H1 (cell line): ENCODE measurements around the gene MAP2K7. TPM values are rescaled to one million over a fixed set of nuclear protein-coding genes. Genes with fewer than 3 reads are reported as not detected.

Experiments
- CTCF ChIA-PET: fragments of 300-600 bp; sonication (Branson Sonifier 250); formaldehyde crosslinking; loops from one replicate; lab custom pipeline; 2021; ENCODE audit not compliant: partially characterized antibody; lab: Charles Lee
- POLR2A ChIA-PET: fragments of 300-600 bp; sonication (Branson Sonifier 250); formaldehyde crosslinking; loops from one replicate; lab custom pipeline; 2021; ENCODE audit warnings: inconsistent platforms; ENCODE audit not compliant: partially characterized antibody; lab: Charles Lee
- DNase-seq, 2 experiments: peaks; one replicate each; pipeline versions ENCODE4 v3.0.0 to v3.0.0-alpha.2; 2010 to 2022; ENCODE audit warnings: low spot score in 2 of 2, low read depth in 1 of 2, mixed read lengths in 1 of 2
- FAIRE-seq: peaks from 2 replicates; lab custom pipeline; 2011; peaks lifted over from hg19 to GRCh38; lab: Jason Lieb, UNC
- H2AFZ ChIP-seq: 2 replicates; pipeline ENCODE4 v1.8.1; 2012; ENCODE audit warnings: low read length, inconsistent platforms
- H2AK5ac ChIP-seq: 2 replicates; pipeline ENCODE4 v1.6.1; 2013; ENCODE audit warnings: low read depth, low read length
- H2BK120ac ChIP-seq: replicated peaks from 2 replicates; pipeline ENCODE3; 2013; ENCODE audit warnings: low read depth, low read length, inconsistent platforms
- H2BK12ac ChIP-seq: 2 replicates; pipeline ENCODE4 v1.6.1; 2013; ENCODE audit warnings: low read depth, low read length
- H2BK15ac ChIP-seq: 2 replicates; pipeline ENCODE4 v1.6.1; 2013; ENCODE audit warnings: low read length
- H2BK20ac ChIP-seq: 2 replicates; pipeline ENCODE4 v1.6.1; 2013; ENCODE audit warnings: low read length
- H2BK5ac ChIP-seq: 2 replicates; pipeline ENCODE4 v1.6.1; 2013; ENCODE audit warnings: low read depth, low read length
- H3K14ac ChIP-seq: 2 replicates; pipeline ENCODE4 v1.6.1; 2013; ENCODE audit warnings: inconsistent platforms; ENCODE audit not compliant: insufficient read length
- H3K18ac ChIP-seq: 2 replicates; pipeline ENCODE4 v1.6.1; 2013; ENCODE audit warnings: low read length; ENCODE audit errors: extremely low read depth
- H3K23ac ChIP-seq: 2 replicates; pipeline ENCODE4 v1.6.1; 2013; ENCODE audit warnings: inconsistent platforms; ENCODE audit not compliant: insufficient read length
- H3K23me2 ChIP-seq: 2 replicates; pipeline ENCODE4 v1.6.1; 2013; ENCODE audit warnings: low read depth, low read length
- H3K27ac ChIP-seq: 2 replicates; pipeline ENCODE4 v1.6.1; 2011; ENCODE audit warnings: low read depth, low read length, inconsistent platforms
- H3K27me3 ChIP-seq, 4 experiments: replicated peaks in 1 of 4; 1 replicate in 1 of 4; 2 replicates in 3 of 4; pipeline versions ENCODE4 v1.6.1 to v1.8.1; 2011 to 2013; ENCODE audit warnings: low read length in 3 of 4, mild to moderate bottlenecking in 3 of 4, inconsistent platforms in 2 of 4, mixed read lengths in 2 of 4, moderate library complexity in 1 of 4; ENCODE audit not compliant: control insufficient read depth in 3 of 4, insufficient read depth in 3 of 4; ENCODE audit errors: extremely low read depth in 1 of 4
- H3K36me3 ChIP-seq, 4 experiments: 2 replicates each; pipeline versions ENCODE4 v1.6.1 to v1.8.1; 2011 to 2013; ENCODE audit warnings: mild to moderate bottlenecking in 4 of 4, low read length in 3 of 4, moderate library complexity in 2 of 4, control low read depth in 1 of 4, inconsistent platforms in 1 of 4; ENCODE audit not compliant: insufficient read depth in 4 of 4, control insufficient read depth in 2 of 4
- H3K4ac ChIP-seq: replicated peaks from 2 replicates; pipeline ENCODE3; 2013; ENCODE audit warnings: low read length, low read depth, mixed read lengths, inconsistent platforms; ENCODE audit not compliant: insufficient read length
- H3K4me1 ChIP-seq, 4 experiments: replicated peaks in 1 of 4; 1 replicate in 1 of 4; 2 replicates in 3 of 4; pipeline versions ENCODE4 v1.6.1 to v1.8.1; 2011 to 2013; ENCODE audit warnings: low read length in 3 of 4, inconsistent platforms in 2 of 4, mixed read lengths in 1 of 4; ENCODE audit not compliant: insufficient read depth in 4 of 4, control insufficient read depth in 3 of 4
- H3K4me2 ChIP-seq, 2 experiments: 2 replicates each; pipeline versions ENCODE4 v1.6.1 to v1.8.1; 2011 to 2013; ENCODE audit warnings: low read depth in 2 of 2, low read length in 2 of 2, control low read depth in 1 of 2, inconsistent platforms in 1 of 2, mild to moderate bottlenecking in 1 of 2; ENCODE audit not compliant: insufficient read depth in 1 of 2
- H3K4me3 ChIP-seq, 4 experiments: fragments of 200-600, 300-600 bp in 1 of 4; sonication (generic), shearing (Covaris generic), sonication (Bioruptor Twin) in 1 of 4; 2 replicates each; pipeline versions ENCODE4 v1.5.1 to v1.8.1; 2011 to 2016; ENCODE audit warnings: low read length in 4 of 4, low read depth in 3 of 4, control low read depth in 2 of 4, inconsistent platforms in 2 of 4, mild to moderate bottlenecking in 2 of 4, mixed read lengths in 1 of 4, moderate library complexity in 1 of 4; ENCODE audit not compliant: insufficient read depth in 2 of 4; ENCODE audit errors: extremely low read depth in 1 of 4
- H3K56ac ChIP-seq: replicated peaks from 2 replicates; pipeline ENCODE3; 2013; ENCODE audit warnings: low read depth, mild to moderate bottlenecking, mixed read lengths, low read length, inconsistent platforms; ENCODE audit not compliant: insufficient read length
- H3K79me1 ChIP-seq: 2 replicates; pipeline ENCODE4 v1.6.1; 2013; ENCODE audit warnings: low read depth, low read length, control low read depth
- H3K79me2 ChIP-seq, 2 experiments: 2 replicates each; pipeline versions ENCODE4 v1.6.1 to v1.8.1; 2012 to 2013; ENCODE audit warnings: low read length in 2 of 2, mild to moderate bottlenecking in 2 of 2, inconsistent platforms in 1 of 2; ENCODE audit not compliant: insufficient read depth in 2 of 2, control insufficient read depth in 1 of 2
- H3K9ac ChIP-seq, 4 experiments: replicated peaks in 1 of 4; 1 replicate in 1 of 4; 2 replicates in 3 of 4; pipeline versions ENCODE4 v1.6.1 to v1.8.1; 2011 to 2013; ENCODE audit warnings: low read depth in 3 of 4, low read length in 3 of 4, control low read depth in 2 of 4, mild to moderate bottlenecking in 2 of 4, moderate library complexity in 2 of 4, inconsistent platforms in 1 of 4; ENCODE audit errors: extremely low read depth in 1 of 4
- H3K9me3 ChIP-seq, 2 experiments: 2 replicates each; pipeline versions ENCODE4 v1.6.1 to v1.8.1; 2012 to 2013; ENCODE audit warnings: mild to moderate bottlenecking in 2 of 2, moderate library complexity in 2 of 2, control low read depth in 1 of 2, inconsistent platforms in 1 of 2, low read depth in 1 of 2, low read length in 1 of 2, mixed read lengths in 1 of 2; ENCODE audit not compliant: insufficient read depth in 2 of 2
- H4K20me1 ChIP-seq, 2 experiments: replicated peaks in 1 of 2; 2 replicates each; pipeline versions ENCODE3 to v1.8.1; 2011 to 2013; ENCODE audit warnings: inconsistent platforms in 2 of 2, low read length in 2 of 2, mild to moderate bottlenecking in 1 of 2; ENCODE audit not compliant: insufficient read depth in 2 of 2, control insufficient read depth in 1 of 2
- H4K5ac ChIP-seq: 2 replicates; pipeline ENCODE4 v1.6.1; 2013; ENCODE audit warnings: low read length, low read depth, mixed read lengths, inconsistent platforms; ENCODE audit not compliant: insufficient read length
- H4K8ac ChIP-seq: 2 replicates; pipeline ENCODE4 v1.8.0; 2013; ENCODE audit warnings: mild to moderate bottlenecking, moderate library complexity, low read length, inconsistent platforms; ENCODE audit not compliant: insufficient read depth; ENCODE audit errors: extremely low read depth
- H4K91ac ChIP-seq: replicated peaks from 2 replicates; pipeline ENCODE3; 2013; ENCODE audit warnings: low read length, mixed read lengths, inconsistent platforms; ENCODE audit not compliant: insufficient read length
- BACH1 ChIP-seq: IDR thresholded peaks from 2 replicates; pipeline ENCODE4 v1.6.1; 2012; ENCODE audit warnings: low read length, improper control_type of control experiment
- CTBP2 ChIP-seq: IDR thresholded peaks from 2 replicates; pipeline ENCODE4 v1.7.0; 2011; ENCODE audit warnings: borderline replicate concordance, mild to moderate bottlenecking, moderate library complexity, mixed read lengths, low read length; ENCODE audit not compliant: insufficient read depth, insufficient read length
- E2F6 ChIP-seq: IDR thresholded peaks from 2 replicates; pipeline ENCODE4 v1.6.1; 2012; ENCODE audit warnings: inconsistent platforms
- EGR1 ChIP-seq: IDR thresholded peaks from 2 replicates; pipeline ENCODE4 v1.6.1; 2011; ENCODE audit warnings: low read depth, low read length, borderline replicate concordance
- EZH2 ChIP-seq: fragments of 200-600 bp; sonication (generic); IDR thresholded peaks from 2 replicates; pipeline ENCODE4 v1.7.1; 2012; ENCODE audit warnings: low read depth, mild to moderate bottlenecking, moderate library complexity, low read length, inconsistent platforms; ENCODE audit not compliant: severe bottlenecking
- HDAC2 ChIP-seq, 2 experiments: fragments of 300-600 bp in 1 of 2; sonication (generic) in 1 of 2; IDR thresholded peaks; 2 replicates each; pipeline ENCODE4 v1.6.1; 2011 to 2012; ENCODE audit warnings: low read depth in 2 of 2, low read length in 2 of 2, mild to moderate bottlenecking in 2 of 2, moderate library complexity in 2 of 2, borderline replicate concordance in 1 of 2, inconsistent platforms in 1 of 2
- KDM4A ChIP-seq: IDR thresholded peaks from one replicate; pipeline ENCODE4 v1.7.1; 2012; ENCODE audit warnings: low read depth, mild to moderate bottlenecking, moderate library complexity, low read length, inconsistent platforms; ENCODE audit not compliant: severe bottlenecking
- NRF1 ChIP-seq: IDR thresholded peaks from 2 replicates; pipeline ENCODE4 v1.6.1; 2011; ENCODE audit warnings: mild to moderate bottlenecking, low read depth, low read length, improper control_type of control experiment
- POLR2AphosphoS5 ChIP-seq: IDR thresholded peaks from 2 replicates; pipeline ENCODE4 v1.6.1; 2011; ENCODE audit warnings: low read depth, low read length
- RXRA ChIP-seq: IDR thresholded peaks from 2 replicates; pipeline ENCODE4 v1.6.1; 2011; ENCODE audit warnings: low read depth, mild to moderate bottlenecking, low read length, moderate library complexity; ENCODE audit not compliant: insufficient read depth
- SIX5 ChIP-seq: IDR thresholded peaks from 2 replicates; pipeline ENCODE4 v1.6.1; 2011; ENCODE audit warnings: mild to moderate bottlenecking, low read depth, low read length
- SP2 ChIP-seq: IDR thresholded peaks from 2 replicates; pipeline ENCODE4 v1.6.1; 2012; ENCODE audit warnings: mild to moderate bottlenecking, low read length, inconsistent platforms
- TEAD4 ChIP-seq: IDR thresholded peaks from 2 replicates; pipeline ENCODE4 v1.6.1; 2012; ENCODE audit warnings: low read depth, low read length, inconsistent platforms, mixed read lengths
- WGBS, 2 experiments: shearing (Covaris generic) in 1 of 2; methylation state at CpG; one replicate each; pipeline versions ENCODE4 v1.1.6 to v1.1.7; 2013 to 2015; ENCODE audit warnings: low lambda C conversion rate in 2 of 2, mixed read lengths in 2 of 2, inconsistent platforms in 1 of 2, low coverage in 1 of 2, missing lambda C conversion rate in 1 of 2; ENCODE audit not compliant: insufficient replicate concordance in 2 of 2, insufficient coverage in 1 of 2, insufficient read length in 1 of 2; ENCODE audit errors: extremely low coverage in 1 of 2, missing lambda C conversion rate in 1 of 2; 5-methylcytosine and 5-hydroxymethylcytosine counted together
- polyA plus RNA-seq, 7 experiments: library from polyadenylated mRNA; depleted of rRNA in 3 of 7; stranded (reverse) in 5 of 7; unstranded in 2 of 7; fragments of >200 nt in 5 of 7; fragments of 200-250 nt in 2 of 7; gene quantifications; 1 replicate in 5 of 7; 2 replicates in 1 of 7; 4 replicates in 1 of 7; pipeline versions ENCODE4 v1.2.1 to v1.2.3, GENCODE V29; 2011 to 2013; ENCODE audit warnings: missing spikeins in 2 of 7, mixed read lengths in 2 of 7
- total RNA-seq: library from RNA; stranded (reverse); fragmentation: NEBNext Ultra II Directional; extraction: Animal tissue kit (Norgen Biotek cat#: 25700); gene quantifications from 2 replicates; pipeline ENCODE4 v1.2.1, GENCODE V29; 2021

MAP2K7 gene
- total and polyA plus RNA-seq, 2 of the 8 experiments (the other 6 are each of a cell fraction or from before 2014, with no cell fraction given) = 8.9 to 38.3 TPM

GRCh38 chr19:7883105-7883504, 20.6 kb upstream of the MAP2K7 start:
- no peak overlapping the region for H3K4me3 ChIP-seq
- peaks cover 4% of the 10 kb centered on the region; the same call in 1 of the 2 replicates for H3K23me2 ChIP-seq
- H2AK5ac ChIP-seq = no peak overlapping the region
- CTCF ChIA-PET = interaction anchor here (0.7 to 3.0 kb wide), 7 partner anchors 14 to 51 kb away, joined by 3 to 8 read pairs (median 4); no protein-coding TSS in a partner anchor
- DNase-seq (no peak), FAIRE-seq (no peak)
- H2BK15ac ChIP-seq = no peak overlapping the region
- H3K79me1 ChIP-seq = no peaks in the 10 kb centered on the region
- no peak overlapping the region for H4K91ac ChIP-seq
- H3K9me3 ChIP-seq = no peaks in the 10 kb centered on the region
- no peaks in the 10 kb centered on the region for H4K20me1 ChIP-seq
- H2BK12ac ChIP-seq = no peak overlapping the region
- peaks cover 0 to 6% (median 4%) of the 10 kb centered on the region in 4 experiments; a peak in 4 of 7 replicates for H3K4me1 ChIP-seq
- H3K79me2 ChIP-seq = no peaks in the 10 kb centered on the region
- H2AFZ ChIP-seq = no peak overlapping the region
- no peak overlapping the region for H3K9ac ChIP-seq
- no peak overlapping the region for H3K18ac ChIP-seq
- WGBS, 2 experiments = 98% methylated on average over 4 of the region's 4 CpGs; no CpG with 5 or more reads in 1 of the 2 experiments
- peaks cover 0 to 2% (median 0%) of the 10 kb centered on the region in 4 experiments; a peak in 1 of 7 replicates for H3K27me3 ChIP-seq
- no peaks in the 10 kb centered on the region for H3K36me3 ChIP-seq
- no peak overlapping the region for H3K4me2 ChIP-seq
- no peak overlapping the region for H4K5ac ChIP-seq
- no peak overlapping the region for H3K4ac ChIP-seq
- no peak overlapping the region for H2BK120ac ChIP-seq
- no peak overlapping the region for H3K23ac ChIP-seq
- H3K27ac ChIP-seq = no peak overlapping the region
- no peak overlapping the region for H4K8ac ChIP-seq
- no peak overlapping the region for H2BK20ac ChIP-seq
- H3K56ac ChIP-seq = no peak overlapping the region
- H3K14ac ChIP-seq = no peak overlapping the region
- POLR2A ChIA-PET = interaction anchor here (0.6 to 1.8 kb wide), 10 partner anchors 8 to 60 kb away, joined by 3 to 5 read pairs (median 3); partner anchors contain the start of genes PRR36, TGFBR3L and TIMM44
- no peak overlapping the region for H2BK5ac ChIP-seq
- TF ChIP-seq BACH1 (no peak), CTBP2 (no peak), EGR1 (no peak), SP2 (no peak), TEAD4 (no peak), RXRA (no peak), NRF1 (no peak), SIX5 (no peak), POLR2AphosphoS5 (no peak), EZH2 (no peak), KDM4A (no peak), E2F6 (no peak), HDAC2 (IDR thresholded peaks at IDR 0.05; ENCODE audit: borderline replicate concordance in 1 of 2, low read depth in 2 of 2, low read length in 2 of 2) (no peak)
